Calu3 (cell line): ENCODE results near the gene CCDC28B. TPM values are rescaled to one million over a fixed set of nuclear protein-coding genes. Genes with fewer than 3 reads are reported as not detected.

Experiments used
- Bru-seq: library from RNA; stranded (reverse); fragments of 400-500 nt; gene quantifications from one replicate; lab custom pipeline; 2021; lab: Mats Ljungman, UMichigan
- BruChase-seq, 2 experiments: library from RNA; stranded (reverse); fragments of 400-500 nt; gene quantifications; one replicate each; lab custom pipeline; 2021; lab: Mats Ljungman, UMichigan
- BruUV-seq: library from RNA; stranded (reverse); fragments of 400-500 nt; replicated peaks from 2 replicates; lab custom pipeline; 2021; lab: Mats Ljungman, UMichigan
- CTCF ChIA-PET: fragments of 300-600 bp; sonication (Branson Sonifier 250); formaldehyde crosslinking; loops from one replicate; lab custom pipeline; 2022; ENCODE audit warnings: antibody characterized with exemption; lab: Charles Lee
- DNase-seq: peaks from one replicate; pipeline ENCODE4 v3.0.0; 2022
- H3K27ac Mint-ChIP-seq: one replicate; pipeline ENCODE4 v1.8.0; 2022; ENCODE audit warnings: mixed read lengths; ENCODE audit not compliant: unreplicated experiment
- H3K27me3 Mint-ChIP-seq: one replicate; pipeline ENCODE4 v1.8.0; 2022; ENCODE audit warnings: mixed read lengths; ENCODE audit not compliant: unreplicated experiment
- H3K36me3 Mint-ChIP-seq: one replicate; pipeline ENCODE4 v1.8.0; 2022; ENCODE audit warnings: mild to moderate bottlenecking, moderate library complexity, mixed read lengths; ENCODE audit not compliant: insufficient read depth, unreplicated experiment
- H3K4me1 Mint-ChIP-seq: one replicate; pipeline ENCODE4 v1.8.0; 2022; ENCODE audit warnings: mild to moderate bottlenecking, low read depth, mixed read lengths; ENCODE audit not compliant: unreplicated experiment
- H3K4me3 Mint-ChIP-seq: one replicate; pipeline ENCODE4 v1.8.0; 2022; ENCODE audit warnings: mild to moderate bottlenecking, low read depth, moderate library complexity, mixed read lengths; ENCODE audit not compliant: unreplicated experiment
- H3K9me3 Mint-ChIP-seq: one replicate; pipeline ENCODE4 v1.8.0; 2022; ENCODE audit warnings: low read depth, mixed read lengths; ENCODE audit not compliant: unreplicated experiment
- intact Hi-C: fragments of 100-400 bp; cut with micrococcal nuclease; formaldehyde crosslinking; loops from one replicate; pipeline ENCODE4 v1.10.0; 2022; ENCODE audit not compliant: unreplicated experiment
- long read RNA-seq: library from polyadenylated mRNA; stranded (forward); transcript quantifications from one replicate; pipeline ENCODE4 v2.0.0, GENCODE V29; 2022
- total RNA-seq: library from RNA; stranded (reverse); gene quantifications from 2 replicates; pipeline ENCODE4 v1.2.3, GENCODE V29; 2022
- TF ChIP-seq, protein P1 (sequence below): fragments of 200-600 bp; IDR thresholded peaks from one replicate; pipeline ENCODE4 v1.8.0; 2022; ENCODE audit warnings: antibody characterized with exemption; ENCODE audit not compliant: unreplicated experiment

The CCDC28B gene
- total RNA-seq (7.1 and 8.2 TPM in 2 replicates), Bru-seq, nascent RNA (percentile 29 among the genes with signal in this experiment), BruChase-seq, experiment 1, labeled RNA remaining after a 6-hour chase (percentile 38 among the genes with signal in this experiment), BruChase-seq, experiment 2, labeled RNA remaining after a 2-hour chase (percentile 38 among the genes with signal in this experiment)
- long read RNA-seq, transcript CCDC28B-201 (6 exons, 1,089 nt): major isoform, 7 of 10 reads
- long read RNA-seq, partial matches to known transcripts: 1 of 10 reads
- long read RNA-seq, other reads (novel, unspliced or antisense): 2 of 10 reads

DNA sequence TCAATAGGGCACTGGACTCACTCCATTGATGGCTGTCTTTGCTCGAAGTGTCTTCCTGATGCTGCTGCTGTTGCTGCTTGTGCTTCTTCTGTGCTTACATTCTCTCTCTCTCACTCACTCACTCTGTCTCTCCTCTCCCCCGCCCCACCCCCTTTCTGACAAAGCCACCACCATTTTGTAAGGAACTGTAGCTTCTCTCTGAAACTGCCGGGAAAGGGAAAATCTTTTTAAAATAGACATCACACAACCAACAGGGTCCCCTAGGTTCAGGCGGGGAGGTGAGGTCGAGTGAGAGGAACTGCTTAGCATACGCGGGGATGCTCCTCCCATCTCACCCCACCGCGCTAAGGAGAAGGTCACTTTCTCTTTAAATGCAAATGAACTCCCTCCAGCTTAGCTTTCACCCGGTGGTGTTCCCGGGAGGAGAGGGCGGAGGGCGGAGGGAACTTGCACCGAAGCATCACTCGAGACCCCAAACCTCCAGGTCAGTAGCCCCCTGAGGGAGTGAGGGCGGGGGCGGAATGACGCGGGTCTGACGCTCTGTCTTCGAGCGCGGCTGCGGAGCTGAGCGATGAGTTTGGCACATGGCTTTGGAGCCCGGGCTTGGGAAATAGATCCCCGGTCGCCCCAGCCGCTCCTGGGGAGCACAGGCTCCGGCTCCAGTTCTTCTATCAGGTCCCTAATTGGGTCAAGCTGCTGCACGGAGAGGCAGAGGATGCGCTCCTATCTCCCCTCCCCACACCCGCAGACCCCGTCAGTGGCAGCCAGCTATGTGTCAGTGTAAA is at the start of gene CCDC28B:
Gene CCDC28B, plus strand, starts transcription at position 370 of the 785 bp plus-strand sequence. CDS start 1,341 bp downstream, outside the sequence.
- BruUV-seq: no TSS peak
- TF ChIP-seq, protein P1, sequence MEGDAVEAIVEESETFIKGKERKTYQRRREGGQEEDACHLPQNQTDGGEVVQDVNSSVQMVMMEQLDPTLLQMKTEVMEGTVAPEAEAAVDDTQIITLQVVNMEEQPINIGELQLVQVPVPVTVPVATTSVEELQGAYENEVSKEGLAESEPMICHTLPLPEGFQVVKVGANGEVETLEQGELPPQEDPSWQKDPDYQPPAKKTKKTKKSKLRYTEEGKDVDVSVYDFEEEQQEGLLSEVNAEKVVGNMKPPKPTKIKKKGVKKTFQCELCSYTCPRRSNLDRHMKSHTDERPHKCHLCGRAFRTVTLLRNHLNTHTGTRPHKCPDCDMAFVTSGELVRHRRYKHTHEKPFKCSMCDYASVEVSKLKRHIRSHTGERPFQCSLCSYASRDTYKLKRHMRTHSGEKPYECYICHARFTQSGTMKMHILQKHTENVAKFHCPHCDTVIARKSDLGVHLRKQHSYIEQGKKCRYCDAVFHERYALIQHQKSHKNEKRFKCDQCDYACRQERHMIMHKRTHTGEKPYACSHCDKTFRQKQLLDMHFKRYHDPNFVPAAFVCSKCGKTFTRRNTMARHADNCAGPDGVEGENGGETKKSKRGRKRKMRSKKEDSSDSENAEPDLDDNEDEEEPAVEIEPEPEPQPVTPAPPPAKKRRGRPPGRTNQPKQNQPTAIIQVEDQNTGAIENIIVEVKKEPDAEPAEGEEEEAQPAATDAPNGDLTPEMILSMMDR: no peak
- intact Hi-C loops: no loop called here
- Mint-ChIP-seq H3K4me1 (peaks cover 16% of the 10 kb centered on the region), H3K27me3 (no peaks in the 10 kb centered on the region), H3K9me3 (no peaks in the 10 kb centered on the region), H3K4me3 (peak within 1 kb of the TSS; percentile 78), H3K27ac (peak within 1 kb of the TSS; percentile 78), H3K36me3 (peaks cover 67% of the 10 kb centered on the region)
- CTCF ChIA-PET: interaction anchor here (0.6 kb wide), 1 partner anchor 80 kb away, joined by 4 read pairs; no protein-coding TSS in a partner anchor
- DNase-seq: peak; percentile 31

DNA sequence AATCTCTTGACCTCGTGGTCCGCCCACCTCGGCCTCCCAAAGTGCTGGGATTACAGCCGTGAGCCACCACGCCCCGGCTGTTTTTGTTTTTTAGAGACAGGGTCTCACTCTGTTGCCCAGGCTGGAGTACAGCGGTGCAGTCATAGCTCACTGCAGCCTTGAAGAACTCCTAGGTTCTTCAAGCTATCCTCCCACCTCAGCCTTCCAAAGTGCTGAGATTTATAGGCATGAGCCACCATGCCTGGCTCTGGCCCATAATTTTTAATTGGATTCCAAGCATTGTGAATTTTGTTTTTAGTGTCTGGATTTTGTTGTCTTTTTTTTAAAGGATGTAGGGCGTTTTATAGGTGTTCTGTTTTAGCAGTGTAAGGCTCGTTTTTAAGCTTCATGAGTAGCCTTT is 49.5 kb upstream of the CCDC28B start:
- CTCF ChIA-PET: interaction anchor here (0.7 to 0.9 kb wide), 2 partner anchors 78 to 90 kb away, joined by 3 read pairs; no protein-coding TSS in a partner anchor
- H3K4me1 Mint-ChIP-seq: no peaks in the 10 kb centered on the region
- BruUV-seq: no TSS peak

DNA sequence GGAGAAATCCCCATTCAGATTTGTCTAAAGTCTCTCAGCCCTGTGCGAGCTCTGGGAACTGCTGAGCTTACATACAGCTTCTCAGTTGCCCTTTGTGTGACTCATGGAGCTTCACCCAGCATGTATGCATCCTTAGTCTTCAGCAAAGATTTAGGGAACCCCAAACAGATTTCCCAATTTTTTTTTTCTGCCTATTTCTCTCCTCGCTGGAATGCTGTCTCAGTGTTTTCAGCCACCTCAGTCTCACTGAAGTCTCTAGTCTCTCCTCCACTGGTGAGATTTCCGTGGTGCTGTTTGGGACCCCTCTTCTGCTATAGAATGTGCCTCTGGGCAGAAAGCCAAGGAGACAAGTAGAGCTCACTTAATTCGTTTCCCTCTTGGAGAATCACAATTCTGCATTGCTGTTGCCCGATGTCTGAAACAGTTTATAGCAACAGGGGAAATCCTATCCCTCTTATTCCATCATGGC is 49.0 kb upstream of the CCDC28B start:
- CTCF ChIA-PET: interaction anchor here (0.7 to 0.9 kb wide), 2 partner anchors 77 to 91 kb away, joined by 3 read pairs; no protein-coding TSS in a partner anchor
- no peaks in the 10 kb centered on the region for H3K9me3 Mint-ChIP-seq
- H3K4me1 Mint-ChIP-seq: no peaks in the 10 kb centered on the region

More for the DNA sequence above, 49.5 kb upstream of the CCDC28B start:
- H3K9me3 Mint-ChIP-seq: no peaks in the 10 kb centered on the region
- TF ChIP-seq, protein P1: no peak
- no peak for DNase-seq
- H3K36me3 Mint-ChIP-seq: peaks cover 16% of the 10 kb centered on the region
- no peaks in the 10 kb centered on the region for H3K27me3 Mint-ChIP-seq
- H3K4me3 Mint-ChIP-seq: no peak overlapping the region
- H3K27ac Mint-ChIP-seq: no peak overlapping the region
- intact Hi-C loops: no loop called here

DNA sequence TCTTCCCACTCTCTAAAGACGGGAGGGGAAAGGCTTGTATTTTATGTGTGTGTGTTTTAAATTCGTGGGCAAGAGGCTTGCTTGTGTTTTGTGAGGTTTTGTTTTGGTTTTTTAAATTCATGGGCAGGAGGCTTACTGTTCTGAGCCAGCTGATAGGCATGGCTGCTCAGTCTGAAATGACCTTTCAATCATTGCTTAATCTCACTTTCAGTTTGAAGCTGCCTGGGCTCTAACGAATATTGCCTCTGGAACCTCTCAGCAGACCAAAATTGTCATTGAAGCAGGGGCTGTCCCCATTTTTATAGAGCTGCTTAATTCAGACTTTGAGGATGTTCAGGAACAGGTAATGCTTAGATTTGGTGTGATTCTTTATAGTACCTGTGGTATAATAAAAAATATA is 41.2 kb upstream of the CCDC28B start:
- Mint-ChIP-seq H3K9me3 (no peaks in the 10 kb centered on the region), H3K27me3 (no peaks in the 10 kb centered on the region), H3K4me1 (no peaks in the 10 kb centered on the region), H3K27ac (no peak overlapping the region), H3K36me3 (peaks cover 40% of the 10 kb centered on the region), H3K4me3 (no peak overlapping the region)
- TF ChIP-seq, protein P1: no peak
- DNase-seq: no peak
- no TSS peak for BruUV-seq
- CTCF ChIA-PET: interaction anchor here (1.1 kb wide), 1 partner anchor 37 kb away, joined by 8 read pairs; no protein-coding TSS in a partner anchor
- intact Hi-C loops: no loop called here

More for the DNA sequence above, 49.0 kb upstream of the CCDC28B start:
- intact Hi-C loops: no loop called here
- Mint-ChIP-seq H3K36me3 (peaks cover 21% of the 10 kb centered on the region), H3K4me3 (no peak overlapping the region), H3K27me3 (no peaks in the 10 kb centered on the region), H3K27ac (no peak overlapping the region)
- no peak for DNase-seq
- no TSS peak for BruUV-seq
- TF ChIP-seq, protein P1: no peak
